Erythroblast (primary cell): Measurements from ENCODE around the gene FNIP2.

ENCODE experiments used
- GATA1 ChIP-seq: IDR thresholded peaks from 2 replicates; pipeline ENCODE4 v1.6.1; 2011; ENCODE audit warnings: low read depth, mild to moderate bottlenecking, control low read depth, low read length, moderate library complexity
- POLR2A ChIP-seq: IDR thresholded peaks from 2 replicates; pipeline ENCODE4 v1.6.1; 2011; ENCODE audit warnings: mild to moderate bottlenecking, low read length

DNA sequence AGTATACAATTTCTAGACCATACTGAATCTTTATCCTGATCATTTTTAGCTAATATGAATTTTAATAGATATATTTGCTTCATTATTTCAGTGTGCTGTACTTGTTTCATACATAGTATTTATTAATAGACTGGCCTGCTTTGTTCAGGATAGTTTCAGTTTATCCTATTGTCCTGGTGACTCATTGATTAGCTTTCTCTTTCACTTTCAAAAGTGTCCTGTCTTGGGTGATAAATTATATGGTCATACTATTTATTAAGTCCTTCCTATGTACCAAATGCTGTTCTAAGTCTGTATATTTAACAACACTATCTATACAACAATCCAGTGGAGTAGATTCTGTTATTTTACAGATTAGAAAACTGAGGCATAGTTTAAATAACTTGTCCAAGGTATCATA is 180.3 kb downstream of the FNIP2 start:
- TF ChIP-seq POLR2A (no peak), GATA1 (no peak)
